MM.1S (cell line): ENCODE data around the gene THADA.

ENCODE experiments used
- CTCF ChIP-seq: fragments of 300-600 bp; sonication (generic); IDR thresholded peaks from 2 replicates; pipeline ENCODE4 v1.5.1; 2016; ENCODE audit warnings: antibody characterized with exemption, low read length, mixed read lengths
- EZH2 ChIP-seq: fragments of 300-600 bp; sonication (generic); optimal IDR thresholded peaks from 2 replicates; pipeline ENCODE3; 2017; ENCODE audit warnings: low read depth, mild to moderate bottlenecking, antibody characterized with exemption, low read length, mixed read lengths
- EZH2phosphoT487 ChIP-seq: fragments of 300-600 bp; sonication (generic); IDR thresholded peaks from 2 replicates; pipeline ENCODE4 v1.6.1; 2018; ENCODE audit warnings: antibody characterized with exemption, low read length

- TF ChIP-seq EZH2phosphoT487 (no peak), CTCF (no peak), EZH2 (no peak)
Observed at GRCh38 chr2:43537137-43537536, 58.7 kb downstream of the THADA start.
